IMR-90 (cell line): ENCODE data around the gene PPP2R2D. TPM values are rescaled to one million over a fixed set of nuclear protein-coding genes. Genes with fewer than 3 reads are reported as not detected.

Experiments used
- ATAC-seq: fragments of 200-7000 bp; cut with Tn5 transposase; 2 replicates; pipeline ENCODE4 v1.9.1; 2020; ENCODE audit warnings: low read depth, mild to moderate bottlenecking, moderate library complexity
- BruUV-seq: library from RNA; stranded (reverse); fragments of 400-500 nt; replicated peaks from 2 replicates; lab custom pipeline; 2021; lab: Mats Ljungman, UMichigan
- CTCF ChIA-PET: fragments of 300-600 bp; formaldehyde crosslinking; extraction: SDS; loops from one replicate; lab custom pipeline; 2021; ENCODE audit warnings: antibody characterized with exemption; lab: Yijun Ruan, JAX
- POLR2A ChIA-PET: fragments of 300-600 bp; sonication (Branson Sonifier 250); formaldehyde crosslinking; loops from one replicate; lab custom pipeline; 2022; ENCODE audit warnings: antibody characterized with exemption; ENCODE audit not compliant: unreplicated experiment; lab: Charles Lee
- DNase-seq: peaks from one replicate; pipeline ENCODE4 v3.0.0; 2013
- H2AFZ ChIP-seq: replicated peaks from 2 replicates; pipeline ENCODE3; 2013; ENCODE audit warnings: low read length, mild to moderate bottlenecking; ENCODE audit not compliant: poor library complexity
- H2AK5ac ChIP-seq: 2 replicates; pipeline ENCODE4 v1.6.1; 2013; ENCODE audit warnings: low read depth, low read length, inconsistent platforms
- H2AK9ac ChIP-seq: replicated peaks from 2 replicates; pipeline ENCODE3; 2013; ENCODE audit warnings: mild to moderate bottlenecking, low read depth, low read length, moderate library complexity; ENCODE audit not compliant: poor library complexity
- H2BK120ac ChIP-seq: 2 replicates; pipeline ENCODE4 v1.6.1; 2013; ENCODE audit warnings: low read depth, low read length, inconsistent platforms
- H2BK15ac ChIP-seq: 3 replicates; pipeline ENCODE4 v1.6.1; 2013; ENCODE audit warnings: low read depth, low read length, inconsistent platforms
- H2BK20ac ChIP-seq: 2 replicates; pipeline ENCODE4 v1.6.1; 2013; ENCODE audit warnings: low read depth, mild to moderate bottlenecking, inconsistent platforms, low read length, moderate library complexity
- H2BK5ac ChIP-seq: 2 replicates; pipeline ENCODE4 v1.6.1; 2013; ENCODE audit warnings: mild to moderate bottlenecking, low read depth, low read length, inconsistent platforms; ENCODE audit not compliant: poor library complexity, severe bottlenecking
- H3K14ac ChIP-seq: replicated peaks from 2 replicates; pipeline ENCODE4 v1.6.1; 2013; ENCODE audit warnings: low read depth, low read length, inconsistent platforms
- H3K18ac ChIP-seq: 2 replicates; pipeline ENCODE4 v1.6.1; 2013; ENCODE audit warnings: low read depth, low read length, control low read depth
- H3K23ac ChIP-seq: 2 replicates; pipeline ENCODE4 v1.6.1; 2013; ENCODE audit warnings: low read depth, low read length, inconsistent platforms
- H3K27ac ChIP-seq: 2 replicates; pipeline ENCODE4 v1.5.1; 2013; ENCODE audit warnings: mild to moderate bottlenecking, control low read depth, low read length; ENCODE audit not compliant: insufficient read depth
- H3K27me3 ChIP-seq: 2 replicates; pipeline ENCODE4 v1.6.1; 2013; ENCODE audit warnings: low read length; ENCODE audit not compliant: control insufficient read depth, insufficient read depth
- H3K36me3 ChIP-seq: 2 replicates; pipeline ENCODE4 v1.6.1; 2013; ENCODE audit warnings: low read length, mixed read lengths; ENCODE audit not compliant: control insufficient read depth, insufficient read depth
- H3K4ac ChIP-seq: 2 replicates; pipeline ENCODE4 v1.6.1; 2013; ENCODE audit warnings: low read depth, low read length, inconsistent platforms
- H3K4me1 ChIP-seq: 2 replicates; pipeline ENCODE4 v1.6.1; 2013; ENCODE audit warnings: low read length, mixed read lengths; ENCODE audit not compliant: control insufficient read depth, insufficient read depth
- H3K4me2 ChIP-seq: 2 replicates; pipeline ENCODE4 v1.6.1; 2013; ENCODE audit warnings: low read depth, mild to moderate bottlenecking, control low read depth, low read length, moderate library complexity
- H3K4me3 ChIP-seq: 2 replicates; pipeline ENCODE4 v1.5.1; 2013; ENCODE audit warnings: low read depth, mild to moderate bottlenecking, control low read depth, low read length, moderate library complexity; ENCODE audit not compliant: insufficient read depth
- H3K56ac ChIP-seq: 2 replicates; pipeline ENCODE4 v1.6.1; 2013; ENCODE audit warnings: low read length, inconsistent platforms; ENCODE audit not compliant: insufficient read depth; ENCODE audit errors: extremely low read depth
- H3K79me1 ChIP-seq, 2 experiments: 2 replicates each; pipeline ENCODE4 v1.6.1; 2013; ENCODE audit warnings: low read length in 2 of 2, inconsistent platforms in 1 of 2, low read depth in 1 of 2
- H3K9ac ChIP-seq: 2 replicates; pipeline ENCODE4 v1.6.1; 2013; ENCODE audit warnings: low read depth, low read length, control low read depth
- H3K9me1 ChIP-seq: 2 replicates; pipeline ENCODE4 v1.6.1; 2013; ENCODE audit warnings: low read length, inconsistent platforms; ENCODE audit not compliant: insufficient read depth
- H3K9me3 ChIP-seq: 2 replicates; pipeline ENCODE4 v1.6.1; 2013; ENCODE audit warnings: low read length; ENCODE audit not compliant: control insufficient read depth, insufficient read depth
- H4K20me1 ChIP-seq: 2 replicates; pipeline ENCODE4 v1.6.1; 2013; ENCODE audit warnings: low read length, inconsistent platforms; ENCODE audit not compliant: insufficient read depth
- H4K5ac ChIP-seq: 2 replicates; pipeline ENCODE4 v1.6.1; 2013; ENCODE audit warnings: mild to moderate bottlenecking, low read depth, low read length, control low read depth
- H4K8ac ChIP-seq, 2 experiments: 2 replicates each; pipeline ENCODE4 v1.6.1; 2013; ENCODE audit warnings: low read depth in 2 of 2, low read length in 2 of 2, control low read depth in 1 of 2, inconsistent platforms in 1 of 2
- H4K91ac ChIP-seq: 2 replicates; pipeline ENCODE4 v1.6.1; 2013; ENCODE audit warnings: low read depth, low read length, inconsistent platforms; ENCODE audit not compliant: insufficient read depth
- BHLHE40 ChIP-seq: fragments of 150-350 bp; IDR thresholded peaks from 2 replicates; pipeline ENCODE4 v1.6.1; 2016; ENCODE audit warnings: mild to moderate bottlenecking, low read depth, low read length
- CEBPB ChIP-seq: IDR thresholded peaks from 2 replicates; pipeline ENCODE4 v1.6.1; 2012; ENCODE audit warnings: low read depth, low read length, improper control_type of control experiment
- CHD1 ChIP-seq: IDR thresholded peaks from 2 replicates; pipeline ENCODE4 v1.6.1; 2012; ENCODE audit warnings: low read depth, low read length, improper control_type of control experiment
- CTCF ChIP-seq: conservative IDR thresholded peaks from 2 replicates; pipeline ENCODE4 v1.5.1; 2012; ENCODE audit warnings: mild to moderate bottlenecking, low read depth, low read length, improper control_type of control experiment
- ELK1 ChIP-seq: fragments of 150-350 bp; IDR thresholded peaks from 2 replicates; pipeline ENCODE4 v1.6.1; 2016; ENCODE audit warnings: low read depth, mild to moderate bottlenecking, low read length, moderate library complexity, borderline replicate concordance
- FOS ChIP-seq: fragments of 150-350 bp; IDR thresholded peaks from 2 replicates; pipeline ENCODE4 v1.6.1; 2016; ENCODE audit warnings: low read depth, low read length
- MAFK ChIP-seq: IDR thresholded peaks from 2 replicates; pipeline ENCODE4 v1.6.1; 2012; ENCODE audit warnings: low read depth, low read length, improper control_type of control experiment
- MAZ ChIP-seq: IDR thresholded peaks from 2 replicates; pipeline ENCODE4 v1.6.1; 2012; ENCODE audit warnings: low read depth, mild to moderate bottlenecking, low read length, improper control_type of control experiment, moderate library complexity, borderline replicate concordance
- MXI1 ChIP-seq: IDR thresholded peaks from 2 replicates; pipeline ENCODE4 v1.6.1; 2012; ENCODE audit warnings: low read depth, mild to moderate bottlenecking, low read length, moderate library complexity, borderline replicate concordance
- NFE2L2 ChIP-seq: fragments of 150-350 bp; IDR thresholded peaks from 2 replicates; pipeline ENCODE4 v1.6.1; 2016; ENCODE audit warnings: low read depth, mild to moderate bottlenecking, low read length
- POLR2A ChIP-seq: IDR thresholded peaks from 2 replicates; pipeline ENCODE4 v1.6.1; 2012; ENCODE audit warnings: mild to moderate bottlenecking, low read depth, low read length
- RAD21 ChIP-seq: IDR thresholded peaks from 2 replicates; pipeline ENCODE4 v1.6.1; 2012; ENCODE audit warnings: low read length, improper control_type of control experiment
- RCOR1 ChIP-seq: IDR thresholded peaks from 2 replicates; pipeline ENCODE4 v1.6.1; 2012; ENCODE audit warnings: mild to moderate bottlenecking, low read length, improper control_type of control experiment; ENCODE audit not compliant: insufficient replicate concordance
- RFX5 ChIP-seq: IDR thresholded peaks from 2 replicates; pipeline ENCODE4 v1.8.0; 2012; ENCODE audit warnings: low read depth, mild to moderate bottlenecking, low read length, moderate library complexity
- SMC3 ChIP-seq: fragments of 150-350 bp; IDR thresholded peaks from 2 replicates; pipeline ENCODE4 v1.6.1; 2016; ENCODE audit warnings: low read depth, mild to moderate bottlenecking, antibody characterized with exemption, low read length, moderate library complexity
- USF2 ChIP-seq: fragments of 150-350 bp; IDR thresholded peaks from 2 replicates; pipeline ENCODE4 v1.6.1; 2017; ENCODE audit warnings: mild to moderate bottlenecking, antibody characterized with exemption, low read length, low read depth
- WGBS, 2 experiments: methylation state at CpG; one replicate each; pipeline versions ENCODE4 v1.1.5 to v1.1.7; 2013; ENCODE audit warnings: missing lambda C conversion rate in 2 of 2; ENCODE audit not compliant: insufficient read length in 1 of 2; ENCODE audit errors: extremely low coverage in 2 of 2; 5-methylcytosine and 5-hydroxymethylcytosine counted together
- dilution Hi-C: fragments of 300-500 bp; cut with HindIII; formaldehyde crosslinking; loops from one replicate; pipeline ENCODE4 v1.14.3; 2018; ENCODE audit warnings: low sequenced_read_pairs; ENCODE audit not compliant: unreplicated experiment
- in situ Hi-C: fragments of 300-500 bp; cut with MboI; formaldehyde crosslinking; loops from 3 replicates; pipeline ENCODE4 v1.14.3; 2019; ENCODE audit warnings: low sequenced_read_pairs, inconsistent platforms, mixed read lengths
- intact Hi-C: fragments of 100-400 bp; cut with micrococcal nuclease; formaldehyde crosslinking; loops from 2 replicates; pipeline ENCODE4 v1.10.0; 2022
- polyA plus RNA-seq, 3 experiments: library from polyadenylated mRNA; depleted of rRNA; stranded (reverse); fragments of >200 nt; gene quantifications; 2 replicates each; pipeline ENCODE4 v1.2.3, GENCODE V29; 2012; ENCODE audit warnings: low replicate concordance in 1 of 3
- total RNA-seq: library from RNA; depleted of rRNA; stranded (reverse); fragments of >200 nt; gene quantifications from 2 replicates; pipeline ENCODE4 v1.2.3, GENCODE V29; 2012

Gene PPP2R2D
- total and polyA plus RNA-seq, 2 of the 4 experiments (the other 2 are of a cell fraction) = 22.8 to 23.8 TPM

GRCh38 chr10:131875501-131875900 is 25.3 kb upstream of the PPP2R2D start:
- 40% methylated on average over 4 of the region's 10 CpGs; no CpG with 5 or more reads in 1 of the 2 experiments for WGBS, 2 experiments
- ChIA-PET CTCF (interaction anchor here (1.2 kb wide), 2 partner anchors 1677 to 1686 kb away, joined by 3 to 4 read pairs; no protein-coding TSS in a partner anchor), POLR2A (interaction anchor here (0.6 kb wide), 1 partner anchor 605 kb away, joined by 7 read pairs; no protein-coding TSS in a partner anchor)
- H3K9ac ChIP-seq = no peak overlapping the region
- no peak overlapping the region for H3K18ac ChIP-seq
- H2AK5ac ChIP-seq = no peak overlapping the region
- no TSS peak for BruUV-seq
- H4K20me1 ChIP-seq = no peaks in the 10 kb centered on the region
- no peaks in the 10 kb centered on the region for H3K4me1 ChIP-seq
- no peak overlapping the region for H2BK15ac ChIP-seq
- no peak overlapping the region for H3K4me2 ChIP-seq
- in situ Hi-C loops (loop anchor here (5.0 kb wide), 1 partner anchor 1688 kb away; no protein-coding TSS in a partner anchor), dilution Hi-C loops (no loop called here), intact Hi-C loops (loop anchor here (1.0 kb wide), 1 partner anchor 1685 kb away; no protein-coding TSS in a partner anchor)
- H2BK120ac ChIP-seq = no peak overlapping the region
- H3K56ac ChIP-seq = no peak overlapping the region
- no peak overlapping the region for H4K5ac ChIP-seq
- no peak overlapping the region for H2BK20ac ChIP-seq
- no peak overlapping the region for H4K91ac ChIP-seq
- ATAC-seq (no peak; the same call in 1 of the 2 replicates), DNase-seq (no peak)
- no peak overlapping the region for H4K8ac ChIP-seq
- H2BK5ac ChIP-seq = no peak overlapping the region
- H3K23ac ChIP-seq = no peak overlapping the region
- no peaks in the 10 kb centered on the region for H3K79me1 ChIP-seq
- no peak overlapping the region for H2AK9ac ChIP-seq
- H3K4ac ChIP-seq = no peak overlapping the region
- no peaks in the 10 kb centered on the region for H3K9me1 ChIP-seq
- no peak overlapping the region for H3K27ac ChIP-seq
- H3K36me3 ChIP-seq = no peaks in the 10 kb centered on the region
- peak overlapping the region; percentile 70 for H2AFZ ChIP-seq
- no peaks in the 10 kb centered on the region for H3K9me3 ChIP-seq
- H3K14ac ChIP-seq = no peak overlapping the region
- H3K4me3 ChIP-seq = no peak overlapping the region
- H3K27me3 ChIP-seq = peaks cover 7% of the 10 kb centered on the region; the same call in 1 of the 2 replicates
- TF ChIP-seq RCOR1 = no peak
- TF ChIP-seq RFX5 = no peak
- no peak for TF ChIP-seq SMC3
- TF ChIP-seq CHD1 = no peak
- no peak for TF ChIP-seq CEBPB
- TF ChIP-seq POLR2A = no peak
- TF ChIP-seq MAZ = no peak
- TF ChIP-seq RAD21 = no peak
- TF ChIP-seq MXI1 = no peak
- TF ChIP-seq NFE2L2 = no peak
- no peak for TF ChIP-seq MAFK
- TF ChIP-seq ELK1 = no peak
- no peak for TF ChIP-seq USF2
- no peak for TF ChIP-seq BHLHE40
- TF ChIP-seq FOS = no peak
- no peak for TF ChIP-seq CTCF
